SU-DHL-6 (cell line): ENCODE results near the gene DUSP22.

Source experiments
- CTCF ChIP-seq: fragments of 200-600 bp; sonication (generic); IDR thresholded peaks from one replicate; pipeline ENCODE4 v1.5.1; 2017; ENCODE audit warnings: antibody characterized with exemption, mild to moderate bottlenecking, low read length, moderate library complexity; ENCODE audit not compliant: insufficient read depth, poor library complexity, severe bottlenecking
- EZH2phosphoT487 ChIP-seq: fragments of 200-600 bp; sonication (generic), shearing (Covaris generic); conservative IDR thresholded peaks from 2 replicates; pipeline ENCODE4 v1.6.1; 2018; ENCODE audit warnings: mild to moderate bottlenecking, antibody characterized with exemption, low read length, moderate library complexity, mixed read lengths

DNA sequence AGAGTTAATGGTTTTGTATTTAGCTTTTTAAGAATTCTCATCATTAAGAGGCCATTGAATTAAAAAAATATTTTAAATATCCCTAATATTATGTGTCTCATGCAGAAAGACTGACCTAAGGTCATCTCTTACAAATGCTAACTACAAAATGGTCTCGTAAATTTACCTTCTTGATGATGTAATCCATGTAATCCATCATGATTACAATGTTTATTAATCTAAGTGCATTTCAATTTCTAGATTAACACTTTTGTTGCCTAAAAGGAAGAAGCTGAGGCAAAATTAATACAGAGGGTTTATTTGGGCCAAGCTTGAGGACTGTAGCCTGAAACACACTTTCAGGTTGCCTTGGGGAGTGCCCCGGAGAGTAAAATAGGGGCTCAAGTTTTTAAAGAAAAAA lies 18.4 kb downstream of the DUSP22 start:
- TF ChIP-seq CTCF (no peak), EZH2phosphoT487 (no peak)
